Hippocampal formation (tissue), 2 donors: ENCODE data around the gene ASPA.
"Not testable (repeated sequence)": the region's sequence is repeated elsewhere in the genome, so short reads cannot be mapped to it uniquely, and the experiment has no call there.

ENCODE experiments used
- DNase-seq, 2 donors: peaks; one replicate each; lab custom pipeline; 2025; lab: John Stamatoyannopoulos, UW

Gene ASPA

DNA sequence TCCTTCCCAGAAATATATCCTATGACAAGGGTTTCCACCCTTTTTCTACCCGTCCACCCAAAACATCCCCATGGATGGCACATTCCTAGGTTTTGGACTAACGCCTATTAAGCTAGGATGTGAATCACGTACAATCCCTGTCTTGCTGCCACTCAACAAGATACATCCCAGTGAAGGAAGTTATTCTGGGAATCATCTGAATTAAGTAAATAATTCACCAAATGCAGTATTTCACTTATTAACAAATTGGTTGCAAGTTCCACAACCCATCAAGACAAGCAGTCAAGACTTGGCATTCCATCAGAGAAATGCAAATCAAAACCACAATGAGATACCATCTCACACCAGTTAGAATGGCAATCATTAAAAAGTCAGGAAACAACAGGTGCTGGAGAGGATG lies 32.1 kb downstream of the ASPA start:
- no peak for DNase-seq

DNA sequence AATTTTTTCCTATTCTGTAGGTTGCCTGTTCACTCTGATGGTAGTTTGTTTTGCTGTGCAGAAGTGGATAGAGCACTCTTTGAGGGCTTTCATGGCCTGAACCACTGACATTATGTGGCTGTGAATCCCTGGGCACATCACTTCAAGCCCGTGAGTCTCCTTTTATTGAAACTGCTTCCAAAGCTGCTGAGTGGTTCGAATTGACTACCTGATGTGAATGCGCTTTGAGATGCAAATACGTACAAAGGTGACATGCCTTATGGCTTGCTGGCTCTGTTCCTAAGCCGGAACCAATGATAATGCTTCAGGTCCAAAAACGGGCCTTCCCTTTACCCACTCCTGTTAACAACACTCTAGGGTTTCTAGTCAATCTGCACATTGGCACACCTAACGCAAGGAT lies 34.3 kb downstream of the ASPA start:
- DNase-seq = no peak

GRCh38 chr17:3511852-3512504 lies 36.2 kb downstream of the ASPA start:
- DNase-seq = no peak

GRCh38 chr17:3512505-3513171 lies 36.8 kb downstream of the ASPA start:
- peak; percentile 82 to 96 for DNase-seq

- DNase-seq = no peak
Observed at GRCh38 chr17:3513305-3514035, 37.7 kb downstream of the ASPA start.

DNA sequence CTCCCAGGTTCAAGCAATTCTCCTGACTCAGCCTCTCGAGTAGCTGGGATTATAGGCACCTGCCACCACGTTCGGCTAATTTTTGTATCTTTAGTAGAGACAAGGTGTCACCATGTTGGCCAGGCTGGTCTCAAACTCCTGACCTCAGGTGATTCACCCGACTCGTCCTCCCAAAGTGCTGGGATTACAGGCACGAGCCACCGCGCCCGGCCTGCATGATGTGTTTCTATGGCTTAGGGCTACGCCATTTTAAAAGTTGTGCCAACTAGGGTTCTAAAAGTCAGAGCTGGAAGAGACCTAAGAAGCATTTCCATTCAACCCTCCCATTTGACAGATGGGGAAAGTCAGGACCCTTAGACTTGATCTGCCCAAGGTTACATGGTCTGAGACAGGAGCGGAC lies 38.4 kb downstream of the ASPA start:
- not testable (repeated sequence) for DNase-seq

- no peak for DNase-seq
Observed at GRCh38 chr17:3514873-3515272, 39.1 kb downstream of the ASPA start.

- not testable (repeated sequence) for DNase-seq
Observed at GRCh38 chr17:3519472-3519871, 43.7 kb downstream of the ASPA start.

DNA sequence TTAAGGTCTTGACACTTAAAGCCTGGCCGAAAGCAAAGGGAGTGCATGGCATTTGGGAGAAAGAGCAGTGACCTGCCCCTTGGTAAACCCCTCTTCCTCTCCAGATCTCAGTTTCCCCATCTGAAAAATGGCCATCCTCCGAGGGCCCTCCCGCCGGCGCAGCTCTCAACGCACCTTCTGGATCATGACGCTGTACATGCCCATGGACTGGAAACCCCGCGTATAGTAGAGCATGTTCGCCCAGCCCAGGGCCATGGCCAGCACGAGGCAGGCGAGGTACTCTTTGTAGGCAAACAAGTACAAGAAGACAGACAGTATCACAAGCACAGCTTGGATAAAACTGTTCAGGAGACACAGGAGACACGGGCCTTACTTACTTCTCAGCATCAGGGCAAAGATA lies 48.2 kb downstream of the ASPA start:
- no peak for DNase-seq

- DNase-seq = no peak
Observed at GRCh38 chr17:3526491-3526890, 50.7 kb downstream of the ASPA start.

- no peak for DNase-seq
Observed at GRCh38 chr17:3526971-3527370, 51.2 kb downstream of the ASPA start.

DNA sequence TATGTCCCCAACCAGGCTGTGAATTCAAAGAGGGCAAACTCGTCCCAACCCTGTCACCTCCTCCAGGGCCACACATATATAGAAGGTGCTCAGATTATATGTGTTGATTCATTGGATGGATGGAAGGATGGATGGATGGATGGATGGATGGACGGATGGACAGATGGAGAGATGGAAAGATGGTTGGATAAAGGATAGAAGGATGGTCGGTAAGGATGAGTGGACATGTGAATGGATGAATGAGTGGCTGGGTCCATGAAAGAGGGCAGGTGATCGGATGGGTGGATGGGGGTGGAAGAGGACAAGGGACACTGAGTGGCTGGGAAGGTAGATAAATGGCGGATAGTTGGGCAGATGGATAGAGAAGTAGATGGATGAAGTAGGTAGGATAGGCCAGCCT lies 51.7 kb downstream of the ASPA start:
- no peak for DNase-seq

DNA sequence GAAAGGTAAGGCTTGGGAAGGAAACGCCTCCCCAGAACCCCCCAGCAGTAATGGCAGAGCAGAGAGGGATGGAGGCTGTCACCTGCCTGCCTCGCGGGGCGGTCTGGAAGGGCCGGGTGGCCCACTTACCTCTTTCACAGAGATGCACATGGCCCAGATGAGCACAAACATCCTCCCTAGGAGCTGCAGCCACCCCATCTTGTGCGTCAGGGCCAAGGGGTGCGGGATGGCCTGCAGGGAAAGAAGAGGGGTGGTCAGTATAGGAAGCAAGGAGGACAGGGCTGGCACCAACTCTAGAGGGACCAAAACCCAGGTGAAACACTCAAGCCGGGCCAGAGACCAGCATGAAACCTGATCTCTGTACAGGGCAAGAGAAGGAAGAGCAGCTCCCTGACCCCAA lies 52.1 kb downstream of the ASPA start:
- no peak for DNase-seq

GRCh38 chr17:3528403-3528851 lies 52.6 kb downstream of the ASPA start:
- DNase-seq = no peak

GRCh38 chr17:3528880-3529511 lies 53.2 kb downstream of the ASPA start:
- DNase-seq = peak in 1 of 2 donors; percentile 28

DNA sequence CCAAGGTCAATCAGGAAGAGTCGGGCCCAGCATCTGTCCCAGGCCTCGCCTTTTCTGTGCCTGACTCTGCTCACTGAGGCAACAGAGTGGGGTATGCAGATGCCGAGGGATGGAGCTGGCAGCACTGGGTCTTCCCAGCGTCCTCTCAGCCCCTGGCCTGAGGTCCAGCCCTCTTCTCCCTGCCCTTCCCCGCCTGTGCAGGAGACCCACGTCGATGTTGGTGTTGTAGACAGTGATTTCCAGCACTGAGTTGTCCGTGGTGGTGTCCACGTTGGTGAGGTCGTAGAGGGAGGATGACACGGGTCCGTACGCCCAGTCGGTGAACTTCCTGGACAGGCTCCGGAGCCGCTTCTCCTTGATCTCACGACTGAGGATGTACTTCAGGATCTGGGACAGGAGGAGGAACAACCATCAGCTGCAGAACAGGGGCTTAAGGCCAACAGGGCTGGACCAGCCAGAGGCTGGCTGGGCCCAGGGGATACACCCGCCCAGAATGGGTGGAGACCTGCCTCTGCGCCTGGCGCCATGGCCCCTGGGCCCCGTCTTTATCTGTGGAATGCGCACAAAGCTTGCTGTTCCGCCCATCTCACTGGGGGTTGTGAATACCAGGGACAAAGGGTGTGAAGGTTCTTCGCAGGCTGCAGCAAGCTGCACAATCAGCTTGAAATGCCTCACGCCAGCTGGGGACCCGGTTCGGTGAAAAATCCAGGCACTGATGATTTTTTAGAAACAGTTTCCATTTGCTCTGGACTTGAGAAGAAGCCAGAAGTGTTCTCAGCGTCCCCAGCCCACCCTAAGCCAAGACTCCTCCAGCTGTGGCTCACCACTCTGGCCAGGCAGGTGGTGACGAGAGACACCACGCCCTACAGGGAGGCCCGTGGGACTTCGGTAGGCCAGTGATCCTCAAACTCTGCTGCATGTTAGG lies 54.3 kb downstream of the ASPA start:
- peak; percentile 57 to 75 for DNase-seq

DNA sequence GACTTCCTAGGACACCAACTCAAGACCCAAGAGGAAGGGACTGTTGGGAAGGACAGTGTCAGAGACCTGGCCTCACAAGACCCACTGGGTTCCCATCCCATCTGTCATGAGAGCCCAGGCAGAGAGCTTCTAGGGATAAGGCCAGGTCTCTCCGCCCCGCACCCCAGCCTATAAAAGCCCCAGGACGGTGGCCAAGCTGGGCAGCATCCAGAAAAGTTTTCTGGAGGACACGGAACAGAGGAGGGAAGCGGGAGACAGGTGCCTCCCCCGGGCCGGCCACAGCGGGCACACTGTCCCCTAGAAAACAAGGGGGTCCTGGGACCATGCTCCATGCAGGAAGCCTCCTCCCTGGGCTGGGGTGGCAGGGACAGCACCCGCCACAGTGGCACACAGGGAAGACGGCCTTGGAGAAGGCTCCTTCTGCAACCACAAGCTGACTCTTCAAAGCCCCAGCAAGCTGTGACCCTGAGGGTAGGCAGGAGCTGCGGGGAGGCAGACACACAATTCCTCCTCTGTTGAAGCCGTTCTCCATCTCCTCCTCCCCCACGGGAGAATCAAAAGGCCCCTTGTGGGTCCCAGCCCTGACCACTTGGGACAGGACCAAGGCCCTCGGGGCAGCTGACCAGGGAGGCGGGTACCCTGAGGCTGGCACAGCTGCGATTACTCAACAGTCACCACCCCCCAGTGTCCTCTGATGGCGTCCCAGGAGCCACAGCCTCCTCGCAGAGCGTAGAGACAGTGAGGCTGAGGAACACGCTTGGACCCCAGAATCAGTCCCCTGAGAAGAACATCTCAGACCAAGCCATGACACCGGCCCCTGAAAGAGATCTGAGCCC lies 55.7 kb downstream of the ASPA start:
- DNase-seq = peak; percentile 93 to 97

GRCh38 chr17:3532106-3532858 lies 56.5 kb downstream of the ASPA start:
- no peak for DNase-seq

- no peak for DNase-seq
Observed at GRCh38 chr17:3532859-3533142, 57.0 kb downstream of the ASPA start.

DNA sequence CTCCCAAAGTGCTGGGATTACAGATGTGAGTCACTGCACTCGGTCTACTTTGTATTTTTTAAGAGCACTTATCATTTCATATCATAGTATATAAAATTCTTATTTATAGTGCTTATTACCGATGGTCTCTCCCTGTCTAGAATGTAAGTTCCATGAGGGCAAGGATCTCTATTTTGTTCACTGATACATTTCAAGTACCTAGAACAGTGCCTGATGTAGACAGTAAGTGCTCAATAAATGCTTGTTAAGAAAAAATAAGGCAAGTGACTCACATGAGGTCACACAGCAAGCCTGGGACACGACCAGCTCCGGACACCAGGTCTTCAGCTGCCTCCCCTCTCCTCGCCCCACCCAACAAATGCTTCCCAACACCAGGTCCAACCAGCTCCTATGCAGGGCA lies 58.0 kb downstream of the ASPA start:
- no peak for DNase-seq
